Lower lobe of right lung (tissue), 2 donors: ENCODE data around the gene ZNF184. TPM values are rescaled to one million over a fixed set of nuclear protein-coding genes. Genes with fewer than 3 reads are reported as not detected.

ENCODE experiments used
- ATAC-seq, 2 donors: fragments of 200-7000 bp; cut with Tn5 transposase; one replicate each; pipeline ENCODE4 v1.9.1; 2020 to 2022; ENCODE audit warnings: mild to moderate bottlenecking in 2 of 2, moderate library complexity in 2 of 2
- DNase-seq: peaks from one replicate; pipeline ENCODE4 v3.0.0-alpha.2; 2020
- H3K27ac ChIP-seq: fragments of 200-600 bp; one replicate; pipeline ENCODE4 v1.8.0; 2022
- H3K27me3 ChIP-seq: fragments of 200-600 bp; one replicate; pipeline ENCODE4 v1.8.0; 2022; ENCODE audit warnings: low read depth
- H3K36me3 ChIP-seq: fragments of 200-600 bp; one replicate; pipeline ENCODE4 v1.8.0; 2022; ENCODE audit warnings: mild to moderate bottlenecking
- H3K4me1 ChIP-seq: fragments of 200-600 bp; one replicate; pipeline ENCODE4 v1.8.0; 2022
- H3K4me3 ChIP-seq: fragments of 200-600 bp; one replicate; pipeline ENCODE4 v1.8.0; 2022; ENCODE audit warnings: mild to moderate bottlenecking
- H3K9me3 ChIP-seq: fragments of 200-600 bp; one replicate; pipeline ENCODE4 v1.8.0; 2022
- intact Hi-C: fragments of 100-400 bp; cut with DNase I; formaldehyde crosslinking; loops from one replicate; pipeline ENCODE4 v1.11.0; 2022
- total RNA-seq: library from RNA; stranded (reverse); fragmentation: NEBNext Ultra II Directional; extraction: Animal tissue kit (Norgen Biotek cat#: 25700); gene quantifications from one replicate; pipeline ENCODE4 v1.2.1, GENCODE V29; 2021
- TF ChIP-seq, protein P1 (sequence below): fragments of 200-600 bp; IDR thresholded peaks from one replicate; pipeline ENCODE4 v1.8.0; 2022; ENCODE audit warnings: antibody characterized with exemption, mild to moderate bottlenecking
- donor health status: DM: no; HTN: yes; CAD: no; lungs with severe emphysema.

Gene ZNF184
- total RNA-seq, 1 donor from 2014 or later = 6.6 TPM

DNA sequence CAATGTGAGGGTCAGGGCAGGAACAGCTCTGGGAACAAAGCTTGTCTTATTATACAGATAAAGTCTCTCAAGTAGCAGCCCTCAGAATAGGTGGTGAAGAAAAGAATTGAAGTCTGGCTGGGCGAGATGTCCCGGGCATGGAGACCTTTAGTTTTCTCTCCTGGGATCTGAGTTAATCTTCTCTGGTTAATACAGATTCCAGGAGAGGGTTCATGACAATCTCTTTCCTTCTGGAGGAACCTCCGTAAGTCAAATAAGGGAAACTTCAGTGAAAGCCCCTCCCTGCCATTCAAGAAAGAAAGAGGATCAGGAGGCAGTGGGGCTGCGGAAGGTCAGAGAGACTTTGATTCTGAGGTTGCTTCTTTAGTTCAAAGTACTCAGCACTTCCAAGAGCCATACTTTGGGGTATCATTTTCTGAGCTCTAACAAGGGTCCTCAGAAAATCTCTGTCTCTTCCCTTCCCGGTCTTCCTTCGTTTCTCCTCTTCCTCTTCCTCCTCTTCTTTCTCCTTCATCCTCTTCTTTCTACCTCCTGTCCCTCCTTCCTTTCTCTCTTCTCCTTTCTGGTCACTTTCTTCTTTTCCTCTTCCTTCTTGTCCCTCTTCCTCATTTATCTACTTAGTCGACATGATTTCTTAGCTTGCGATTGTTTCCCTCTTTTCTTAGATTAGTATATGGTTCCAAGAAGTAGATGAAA, 4.6 kb upstream of the ZNF184 start:
- Histone ChIP-seq H3K4me3 (peak overlapping the region; percentile 74), H3K36me3 (no peaks in the 10 kb centered on the region), H3K9me3 (no peaks in the 10 kb centered on the region), H3K4me1 (peaks cover 14% of the 10 kb centered on the region), H3K27me3 (no peaks in the 10 kb centered on the region), H3K27ac (no peak overlapping the region)
- ATAC-seq (no peak), DNase-seq (no peak)
- intact Hi-C loops = no loop called here
- TF ChIP-seq, protein P1, sequence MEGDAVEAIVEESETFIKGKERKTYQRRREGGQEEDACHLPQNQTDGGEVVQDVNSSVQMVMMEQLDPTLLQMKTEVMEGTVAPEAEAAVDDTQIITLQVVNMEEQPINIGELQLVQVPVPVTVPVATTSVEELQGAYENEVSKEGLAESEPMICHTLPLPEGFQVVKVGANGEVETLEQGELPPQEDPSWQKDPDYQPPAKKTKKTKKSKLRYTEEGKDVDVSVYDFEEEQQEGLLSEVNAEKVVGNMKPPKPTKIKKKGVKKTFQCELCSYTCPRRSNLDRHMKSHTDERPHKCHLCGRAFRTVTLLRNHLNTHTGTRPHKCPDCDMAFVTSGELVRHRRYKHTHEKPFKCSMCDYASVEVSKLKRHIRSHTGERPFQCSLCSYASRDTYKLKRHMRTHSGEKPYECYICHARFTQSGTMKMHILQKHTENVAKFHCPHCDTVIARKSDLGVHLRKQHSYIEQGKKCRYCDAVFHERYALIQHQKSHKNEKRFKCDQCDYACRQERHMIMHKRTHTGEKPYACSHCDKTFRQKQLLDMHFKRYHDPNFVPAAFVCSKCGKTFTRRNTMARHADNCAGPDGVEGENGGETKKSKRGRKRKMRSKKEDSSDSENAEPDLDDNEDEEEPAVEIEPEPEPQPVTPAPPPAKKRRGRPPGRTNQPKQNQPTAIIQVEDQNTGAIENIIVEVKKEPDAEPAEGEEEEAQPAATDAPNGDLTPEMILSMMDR = no peak

DNA sequence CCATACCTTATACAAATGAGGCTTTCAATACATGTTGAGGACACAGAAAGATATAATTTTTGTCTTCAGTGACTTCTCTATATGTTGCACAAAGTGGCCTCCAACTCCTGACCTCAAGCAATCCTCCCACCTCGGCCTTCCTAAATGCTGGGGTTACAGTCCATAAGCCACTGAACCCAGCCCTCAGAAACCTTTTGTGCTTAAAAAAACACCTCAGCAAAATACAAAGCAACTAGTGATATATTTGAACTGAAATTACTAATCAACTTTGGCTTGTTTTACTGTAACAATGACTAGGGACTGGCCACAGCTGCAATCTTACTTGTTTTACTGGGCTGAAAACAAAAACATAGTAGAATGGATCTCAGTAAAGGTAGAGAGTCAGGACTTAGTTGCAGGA, 3.2 kb upstream of the ZNF184 start:
- H3K4me3 ChIP-seq = no peak overlapping the region
- no peak overlapping the region for H3K27ac ChIP-seq
- no peak for DNase-seq
- TF ChIP-seq, protein P1 = no peak
- H3K4me1 ChIP-seq = peaks cover 26% of the 10 kb centered on the region
- intact Hi-C loops = no loop called here
- no peaks in the 10 kb centered on the region for H3K36me3 ChIP-seq
- no peaks in the 10 kb centered on the region for H3K27me3 ChIP-seq
- ATAC-seq = no peak
- no peaks in the 10 kb centered on the region for H3K9me3 ChIP-seq

DNA sequence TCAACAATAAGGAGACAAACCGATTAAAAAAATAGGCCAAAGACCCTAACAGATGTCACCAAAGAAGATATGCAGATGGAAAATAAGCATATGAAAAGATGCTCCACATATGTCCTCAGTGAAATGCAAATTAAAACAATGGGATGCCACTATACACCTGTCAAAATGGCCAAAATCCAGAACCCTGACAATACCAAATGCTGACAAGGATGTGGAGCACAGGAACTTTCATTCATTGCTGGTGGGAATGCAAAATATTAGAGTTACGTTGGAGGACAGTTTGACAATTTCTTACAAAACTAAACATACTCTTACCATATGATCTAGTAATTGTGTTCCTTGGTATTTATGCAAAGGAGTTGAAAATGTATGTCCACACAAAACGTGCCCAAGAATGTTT, 1.8 kb upstream of the ZNF184 start:
- Histone ChIP-seq H3K36me3 (peaks cover 5% of the 10 kb centered on the region), H3K4me3 (no peak overlapping the region), H3K4me1 (peaks cover 31% of the 10 kb centered on the region), H3K9me3 (no peaks in the 10 kb centered on the region), H3K27ac (no peak overlapping the region), H3K27me3 (no peaks in the 10 kb centered on the region)
- ATAC-seq (no peak), DNase-seq (no peak)
- intact Hi-C loops = no loop called here
- TF ChIP-seq, protein P1 = no peak

DNA sequence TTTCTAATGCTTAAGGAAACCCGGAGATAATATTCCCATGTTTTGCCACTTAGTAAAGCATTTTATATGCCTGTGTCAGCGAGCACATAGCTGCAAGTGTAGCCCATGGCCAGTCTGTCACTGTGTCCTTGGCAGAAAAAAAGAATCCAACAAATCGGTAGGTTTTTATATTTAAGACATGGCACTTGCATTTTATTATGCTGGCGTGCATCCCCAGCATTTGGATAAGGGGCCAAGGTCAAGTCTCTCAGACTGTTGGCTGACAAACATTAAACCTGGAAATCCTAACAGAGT, 1.2 kb upstream of the ZNF184 start:
- Histone ChIP-seq H3K4me1 (peaks cover 30% of the 10 kb centered on the region), H3K4me3 (peak overlapping the region; percentile 82), H3K27ac (no peak overlapping the region), H3K36me3 (peaks cover 11% of the 10 kb centered on the region), H3K9me3 (no peaks in the 10 kb centered on the region), H3K27me3 (no peaks in the 10 kb centered on the region)
- ATAC-seq (no peak), DNase-seq (no peak)
- TF ChIP-seq, protein P1 = no peak
- intact Hi-C loops = no loop called here

DNA sequence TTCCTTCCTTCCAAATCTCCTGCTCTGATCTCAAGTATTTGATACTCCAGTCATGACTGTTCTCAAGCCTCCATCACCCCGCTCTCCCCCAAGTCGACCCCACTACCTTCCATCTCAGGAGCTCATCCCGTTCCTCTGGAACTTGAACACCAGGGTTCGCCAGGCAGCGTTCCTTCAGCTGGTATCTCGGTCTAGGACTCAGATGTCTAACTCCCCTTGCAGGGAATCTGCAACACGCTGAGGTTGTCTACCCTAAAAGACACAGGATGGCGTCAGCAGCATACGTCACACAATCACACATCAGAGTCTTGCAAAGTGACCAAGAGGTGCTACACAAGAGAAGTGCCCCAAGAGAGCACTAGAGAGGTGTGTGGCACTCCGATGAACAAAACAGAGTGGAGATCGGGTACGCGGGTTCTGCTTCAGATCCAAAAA, 706 bp downstream of the ZNF184 start:
- H3K9me3 ChIP-seq = no peaks in the 10 kb centered on the region
- TF ChIP-seq, protein P1 = no peak
- intact Hi-C loops = no loop called here
- H3K27me3 ChIP-seq = no peaks in the 10 kb centered on the region
- peaks cover 21% of the 10 kb centered on the region for H3K4me1 ChIP-seq
- H3K27ac ChIP-seq = peak overlapping the region; percentile 92
- peak overlapping the region; percentile 82 for H3K4me3 ChIP-seq
- peaks cover 30% of the 10 kb centered on the region for H3K36me3 ChIP-seq
- DNase-seq (peak; percentile 66), ATAC-seq (peak; percentile 76 to 77)
